ENCODE measurements around the gene CTU1.

Gene CTU1

GRCh38 chr19:51083181-51083580 is 25.0 kb downstream of the CTU1 start:
- no peak for TF ChIP-seq CTCF (IDR thresholded peaks at IDR 0.05; ENCODE audit: insufficient read depth, low read length, missing control alignments)
- no peak for DNase-seq (ENCODE audit: low read depth, low spot score)
- H3K4me3 ChIP-seq (ENCODE audit: low read depth, low read length) = no peak overlapping the region
- POLR2A ChIA-PET = no interaction called here
- CTCF ChIA-PET = no interaction called here

GRCh38 chr19:51082611-51083010 is 25.6 kb downstream of the CTU1 start, which contains the start of gene KLK14:
Gene KLK14 (minus strand): TSS chr19:51082887. CDS start chr19:51082614, 273 bp downstream.
- DNase-seq (ENCODE audit: low read depth, low spot score) = no peak

GRCh38 chr19:51081476-51081875 is 26.7 kb downstream of the CTU1 start:
- H3K4me3 ChIP-seq (ENCODE audit: low read depth, low read length) = no peak overlapping the region
- DNase-seq (ENCODE audit: low read depth, low spot score) = no peak
- POLR2A ChIA-PET = no interaction called here
- CTCF ChIA-PET = interaction anchor here (2.7 kb wide), 1 partner anchor 14 kb away, joined by 19 read pairs; no protein-coding TSS in a partner anchor
- TF ChIP-seq CTCF (IDR thresholded peaks at IDR 0.05; ENCODE audit: insufficient read depth, low read length, missing control alignments) = no peak

More at GRCh38 chr19:51082611-51083010, 25.6 kb downstream of the CTU1 start, which contains the start of gene KLK14:
- ChIA-PET POLR2A (no interaction called here), CTCF (no interaction called here)
- TF ChIP-seq CTCF (IDR thresholded peaks at IDR 0.05; ENCODE audit: insufficient read depth, low read length, missing control alignments) = no peak
- H3K4me3 ChIP-seq (ENCODE audit: low read depth, low read length) = no peak within 1 kb of the TSS

GRCh38 chr19:51079481-51080110 is 28.6 kb downstream of the CTU1 start:
- no peak for TF ChIP-seq CTCF (IDR thresholded peaks at IDR 0.05; ENCODE audit: insufficient read depth, low read length, missing control alignments)
- H3K4me3 ChIP-seq (ENCODE audit: low read depth, low read length) = no peak overlapping the region
- ChIA-PET CTCF (interaction anchor here (2.7 kb wide), 1 partner anchor 16 kb away, joined by 19 read pairs; no protein-coding TSS in a partner anchor), POLR2A (no interaction called here)
- no peak for DNase-seq (ENCODE audit: low read depth, low spot score)

GRCh38 chr19:51078731-51079130 is 29.5 kb downstream of the CTU1 start:
- no peak for DNase-seq (ENCODE audit: low read depth, low spot score)
- TF ChIP-seq CTCF (IDR thresholded peaks at IDR 0.05; ENCODE audit: insufficient read depth, low read length, missing control alignments) = no peak
- no peak overlapping the region for H3K4me3 ChIP-seq (ENCODE audit: low read depth, low read length)
- ChIA-PET POLR2A (no interaction called here), CTCF (no interaction called here)

GRCh38 chr19:51078104-51078503 is 30.1 kb downstream of the CTU1 start:
- H3K4me3 ChIP-seq (ENCODE audit: low read depth, low read length) = no peak overlapping the region
- CTCF ChIA-PET = no interaction called here
- POLR2A ChIA-PET = no interaction called here
- TF ChIP-seq CTCF (IDR thresholded peaks at IDR 0.05; ENCODE audit: insufficient read depth, low read length, missing control alignments) = no peak
- DNase-seq (ENCODE audit: low read depth, low spot score) = no peak
